H1 (cell line): Measurements from ENCODE around the gene SECTM1. TPM values are rescaled to one million over a fixed set of nuclear protein-coding genes. Genes with fewer than 3 reads are reported as not detected.

Experiments
- BCL11A ChIP-seq, 2 experiments: IDR thresholded peaks; one replicate each; pipeline ENCODE4 v1.6.1; 2011; ENCODE audit warnings: low read depth in 2 of 2, low read length in 2 of 2, mild to moderate bottlenecking in 2 of 2
- CBX8 ChIP-seq: fragments of 300-800, 300-1000 bp; sonication (generic); IDR thresholded peaks from 2 replicates; pipeline ENCODE4 v1.7.1; 2016; ENCODE audit warnings: low read depth, low read length, borderline replicate concordance
- CHD2 ChIP-seq: IDR thresholded peaks from 2 replicates; pipeline ENCODE4 v1.6.1; 2012; ENCODE audit warnings: low read length, improper control_type of control experiment
- CREB1 ChIP-seq: IDR thresholded peaks from 2 replicates; pipeline ENCODE4 v1.6.1; 2012; ENCODE audit warnings: inconsistent platforms
- GTF2F1 ChIP-seq: IDR thresholded peaks from 2 replicates; pipeline ENCODE4 v1.6.1; 2012; ENCODE audit warnings: low read depth, low read length, improper control_type of control experiment, borderline replicate concordance
- HDAC6 ChIP-seq: IDR thresholded peaks from one replicate; pipeline ENCODE4 v1.7.1; 2012; ENCODE audit warnings: low read depth, mild to moderate bottlenecking, inconsistent platforms, low read length, moderate library complexity
- KDM4A ChIP-seq: IDR thresholded peaks from one replicate; pipeline ENCODE4 v1.7.1; 2012; ENCODE audit warnings: low read depth, mild to moderate bottlenecking, moderate library complexity, low read length, inconsistent platforms; ENCODE audit not compliant: severe bottlenecking
- MAFK ChIP-seq: IDR thresholded peaks from 2 replicates; pipeline ENCODE4 v1.6.1; 2012; ENCODE audit warnings: low read depth, mild to moderate bottlenecking, improper control_type of control experiment, low read length
- PHF8 ChIP-seq: fragments of 200-600 bp; sonication (generic); conservative IDR thresholded peaks from 2 replicates; pipeline ENCODE4 v1.7.1; 2012; ENCODE audit warnings: low read depth, mild to moderate bottlenecking, inconsistent platforms, low read length, moderate library complexity
- POLR2AphosphoS5 ChIP-seq: IDR thresholded peaks from 2 replicates; pipeline ENCODE4 v1.6.1; 2011; ENCODE audit warnings: low read depth, low read length
- POU5F1 ChIP-seq: IDR thresholded peaks from 2 replicates; pipeline ENCODE4 v1.6.1; 2011; ENCODE audit warnings: low read depth, mild to moderate bottlenecking, low read length, moderate library complexity
- SIRT6 ChIP-seq: IDR thresholded peaks from one replicate; pipeline ENCODE4 v1.7.1; 2012; ENCODE audit warnings: low read length, inconsistent platforms
- SP1 ChIP-seq: IDR thresholded peaks from 2 replicates; pipeline ENCODE4 v1.6.1; 2011; ENCODE audit warnings: low read depth, low read length
- SP2 ChIP-seq: IDR thresholded peaks from 2 replicates; pipeline ENCODE4 v1.6.1; 2012; ENCODE audit warnings: mild to moderate bottlenecking, low read length, inconsistent platforms
- SRF ChIP-seq: IDR thresholded peaks from 2 replicates; pipeline ENCODE4 v1.6.1; 2011; ENCODE audit warnings: mild to moderate bottlenecking, low read depth, low read length, moderate library complexity
- SUZ12 ChIP-seq: fragments of 200-600 bp; sonication (generic); IDR thresholded peaks from 2 replicates; pipeline ENCODE4 v1.6.1; 2012; ENCODE audit warnings: mild to moderate bottlenecking, inconsistent platforms, low read length, moderate library complexity, mixed read lengths
- USF2 ChIP-seq: IDR thresholded peaks from 2 replicates; pipeline ENCODE4 v1.6.1; 2011; ENCODE audit warnings: low read length, improper control_type of control experiment
- ZNF274 ChIP-seq: IDR thresholded peaks from 2 replicates; pipeline ENCODE4 v1.7.0; 2012; ENCODE audit warnings: low read length, borderline replicate concordance; ENCODE audit errors: extremely low read depth
- polyA plus RNA-seq, 7 experiments: library from polyadenylated mRNA; depleted of rRNA in 3 of 7; stranded (reverse) in 5 of 7; unstranded in 2 of 7; fragments of >200 nt in 5 of 7; fragments of 200-250 nt in 2 of 7; gene quantifications; 1 replicate in 5 of 7; 2 replicates in 1 of 7; 4 replicates in 1 of 7; pipeline versions ENCODE4 v1.2.1 to v1.2.3, GENCODE V29; 2011 to 2013; ENCODE audit warnings: missing spikeins in 2 of 7, mixed read lengths in 2 of 7
- total RNA-seq: library from RNA; stranded (reverse); fragmentation: NEBNext Ultra II Directional; extraction: Animal tissue kit (Norgen Biotek cat#: 25700); gene quantifications from 2 replicates; pipeline ENCODE4 v1.2.1, GENCODE V29; 2021

SECTM1 gene
- total and polyA plus RNA-seq, 2 of the 8 experiments (the other 6 are each of a cell fraction or from before 2014, with no cell fraction given) = 0.20 to 0.65 TPM

DNA sequence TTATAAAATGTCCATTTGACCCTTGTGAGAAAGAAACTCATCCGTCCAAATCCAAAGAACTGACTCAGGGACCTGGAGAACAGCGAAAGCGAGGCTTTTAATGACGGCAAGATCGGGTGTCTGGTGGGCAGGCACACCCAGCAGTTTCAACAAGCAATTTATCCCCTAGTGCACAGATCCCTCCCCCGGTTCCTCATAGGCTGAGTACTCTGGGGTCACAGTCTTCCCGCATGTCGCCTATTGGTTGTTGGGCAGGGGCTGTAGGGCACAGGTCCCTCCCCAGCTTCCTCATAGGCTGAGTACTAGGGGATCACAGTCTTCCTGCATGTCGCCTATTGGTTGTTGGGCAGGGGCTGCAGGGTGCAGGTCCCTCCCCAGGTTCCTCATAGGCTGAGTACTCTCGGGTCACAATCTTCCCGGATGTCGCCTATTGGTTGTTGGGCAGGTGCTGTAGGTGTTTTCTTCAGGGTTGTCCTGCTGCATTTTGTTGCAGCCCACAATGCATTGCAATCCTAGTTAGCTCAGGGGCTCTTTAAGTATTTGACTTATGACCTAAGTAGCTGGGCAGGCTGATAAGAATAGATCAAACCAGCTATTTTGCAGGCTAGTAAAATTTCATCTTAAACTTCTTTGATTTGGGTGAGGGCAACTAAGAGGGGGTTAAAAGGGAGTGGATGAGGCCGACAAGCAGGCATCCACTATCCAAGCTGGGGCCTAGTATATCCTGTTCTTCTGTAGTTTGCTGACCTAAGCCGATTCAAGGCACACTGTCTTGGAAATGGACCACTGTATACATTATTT, 34.4 kb upstream of the SECTM1 start (continued):
- no peak for TF ChIP-seq USF2
- TF ChIP-seq SRF = 0 out of 2 replicates have a peak, but pooled peaks have one; percentile 9
- no peak for TF ChIP-seq MAFK
- TF ChIP-seq KDM4A = no peak
- TF ChIP-seq SP1 = peak; percentile 89
- TF ChIP-seq HDAC6 = no peak
- peak; percentile 63; the same call in 1 of the 2 replicates for TF ChIP-seq CHD2
- TF ChIP-seq SIRT6 = no peak
- no peak for TF ChIP-seq ZNF274
- no peak for TF ChIP-seq BCL11A (IDR thresholded peaks at IDR 0.05; ENCODE audit: low read depth in 2 of 2, low read length in 2 of 2)
- no peak for TF ChIP-seq POLR2AphosphoS5
- no peak for TF ChIP-seq CBX8
- TF ChIP-seq SP2 = peak; percentile 35; the same call in 1 of the 2 replicates
- TF ChIP-seq SUZ12 = no peak
- TF ChIP-seq POU5F1 = no peak
- no peak for TF ChIP-seq CREB1
- TF ChIP-seq PHF8 = no peak
- no peak for TF ChIP-seq GTF2F1
